Stimulated activated CD4-positive, alpha-beta T cell treated with anti-CD3 and anti-CD28 coated beads, TNF-alpha, amount 100 ng/mL, for 4 hours (primary cell): ENCODE results near the gene CMC2.

Experiments used
- DNase-seq, 3 experiments: peaks; one replicate each; pipeline ENCODE4 v3.0.0-alpha.2; 2020; ENCODE audit warnings: low read depth in 3 of 3

Gene CMC2

DNA sequence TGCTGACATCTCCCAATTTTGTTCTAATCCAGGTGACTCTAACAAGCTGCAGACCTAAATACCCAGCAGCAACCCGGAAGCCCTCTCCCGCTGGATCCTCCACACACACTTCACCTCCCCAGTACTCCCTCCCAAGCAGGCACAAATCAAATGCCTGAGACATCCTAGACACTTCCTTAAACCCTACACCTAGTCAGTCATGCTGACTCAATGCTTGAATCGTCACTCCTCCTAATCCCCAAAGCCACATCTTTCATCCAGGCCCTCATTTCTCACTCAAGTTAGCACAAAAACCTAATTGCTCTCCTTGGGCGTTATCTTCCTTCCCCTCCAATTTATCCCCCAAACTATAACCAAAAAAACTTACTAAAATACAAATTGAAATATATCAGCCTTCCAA lies 32.7 kb downstream of the CMC2 start:
- no peak for DNase-seq

DNA sequence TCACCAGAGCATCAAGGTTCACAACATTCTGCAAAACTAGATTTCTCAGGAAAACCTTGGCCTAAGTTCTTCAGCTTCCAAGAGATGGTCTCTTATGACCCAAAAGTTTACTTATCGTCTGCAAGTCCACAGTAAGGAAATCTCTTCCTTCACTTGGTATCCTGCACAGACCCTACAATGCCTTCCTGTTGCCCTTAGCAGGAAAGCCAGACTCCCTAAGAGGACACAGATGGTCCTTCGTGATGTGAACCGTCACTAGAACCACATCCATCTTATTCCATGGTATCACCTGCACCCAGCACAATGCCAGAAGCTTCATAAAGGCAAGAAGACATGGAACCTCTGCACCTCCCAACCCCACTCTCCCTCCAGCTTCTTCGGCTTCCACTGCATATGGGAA lies 34.1 kb downstream of the CMC2 start:
- no peak for DNase-seq

DNA sequence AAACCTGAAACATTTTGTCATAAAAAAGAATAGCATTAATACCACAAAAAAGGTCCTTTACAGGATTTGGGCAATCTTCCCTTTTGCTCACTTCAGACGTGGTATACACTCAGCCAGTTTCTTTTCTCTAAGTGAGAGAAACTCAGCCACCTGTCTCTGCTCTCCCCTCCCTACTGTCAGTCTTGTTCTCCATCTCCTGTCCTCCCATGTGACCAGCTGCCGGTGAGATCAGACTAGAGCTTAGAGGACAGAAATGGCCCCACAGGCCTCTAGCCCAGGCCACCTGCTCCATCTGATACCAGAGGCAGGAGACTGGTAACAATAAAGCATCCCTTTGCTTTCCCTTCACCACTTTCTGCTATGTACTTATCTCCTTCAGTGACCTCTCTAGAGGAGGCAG lies 34.9 kb downstream of the CMC2 start:
- DNase-seq, result no peak

DNA sequence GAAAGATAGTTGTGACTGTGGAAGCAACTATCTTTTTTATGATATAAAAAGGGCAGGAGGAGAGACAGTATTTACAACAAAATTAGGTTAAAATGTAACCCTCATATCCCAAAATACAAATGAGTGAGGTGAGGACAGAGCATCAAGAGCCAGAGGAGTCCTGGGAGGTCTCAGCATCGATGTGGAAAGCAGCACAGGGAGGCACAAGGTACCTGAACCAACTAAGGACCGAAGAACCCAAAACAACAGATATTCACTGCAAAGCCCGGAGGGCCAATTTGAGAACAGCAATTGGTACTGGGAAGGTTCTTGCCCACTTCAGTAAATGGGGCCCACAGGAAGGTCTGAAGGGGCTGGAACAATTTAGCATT lies 37.6 kb downstream of the CMC2 start:
- no peak for DNase-seq

DNA sequence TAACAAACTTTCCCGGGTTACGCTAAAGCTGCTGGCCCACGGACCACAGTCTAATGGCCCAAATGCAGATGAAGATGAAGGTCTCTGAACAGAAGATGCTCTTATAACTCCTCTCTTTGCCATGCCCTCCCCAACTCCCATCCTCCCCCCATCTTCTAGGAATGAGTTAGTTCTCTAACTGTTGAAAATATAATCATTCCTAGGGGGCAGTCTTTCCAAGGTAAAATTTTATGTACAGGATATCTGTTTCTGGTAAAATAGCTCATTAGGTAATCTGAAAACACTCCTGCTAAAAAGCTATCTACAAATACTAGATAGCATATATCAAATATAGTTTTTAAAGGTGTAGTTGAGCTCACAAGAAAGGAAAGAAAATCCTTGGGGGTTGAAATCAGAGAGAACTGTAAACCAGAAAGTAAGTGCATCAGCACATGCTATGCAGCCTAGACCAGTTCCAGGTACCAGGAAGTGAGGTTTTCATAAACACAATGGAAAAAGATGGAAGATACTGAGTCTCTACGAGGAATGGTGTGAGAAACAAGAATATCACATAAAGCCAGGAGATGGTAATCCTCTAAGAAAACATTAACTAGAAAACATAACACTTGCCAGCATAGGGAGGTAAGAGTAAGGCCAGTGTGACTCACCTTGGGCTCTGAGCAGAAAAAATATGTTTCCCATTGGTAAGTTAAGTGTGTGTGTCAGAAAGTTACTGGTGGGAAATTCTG lies 38.1 kb downstream of the CMC2 start:
- DNase-seq, result no peak

DNA sequence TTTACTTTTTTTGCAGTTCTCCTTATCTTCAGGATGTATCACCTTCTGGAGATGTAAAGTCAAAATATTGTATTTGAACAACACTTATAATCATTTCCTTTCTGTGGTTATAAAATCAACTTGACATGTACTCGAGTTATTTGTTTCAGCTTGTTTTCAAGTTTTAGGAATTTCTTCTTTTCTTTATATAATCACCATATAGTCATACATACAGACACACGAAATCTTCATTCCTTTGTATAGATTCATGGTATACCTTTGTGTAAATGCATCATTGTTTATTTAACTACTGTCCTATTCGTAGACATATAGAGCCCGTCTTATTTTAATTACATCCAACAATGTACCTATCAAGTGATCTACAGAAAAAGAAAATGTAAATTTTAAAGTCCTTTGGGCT lies 40.1 kb downstream of the CMC2 start:
- DNase-seq, result no peak

DNA sequence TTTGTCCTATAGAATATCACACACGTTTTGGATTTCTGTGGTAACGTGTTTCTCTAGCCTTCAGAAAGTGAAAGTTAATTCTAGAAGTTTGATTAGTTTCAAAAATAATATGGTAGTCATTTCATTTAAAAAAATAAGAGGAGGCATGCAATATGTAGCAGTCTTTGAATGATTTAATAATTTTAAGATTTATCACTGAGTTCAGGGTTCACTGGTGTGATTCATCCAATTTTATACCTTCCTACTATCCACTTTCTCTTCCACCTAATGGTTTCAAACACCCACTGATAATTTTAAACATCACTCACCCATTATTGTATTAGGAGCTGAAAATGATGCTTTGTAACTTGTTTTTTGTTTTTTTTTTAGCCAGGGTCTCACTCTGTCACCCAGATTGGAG lies 42.3 kb downstream of the CMC2 start:
- no peak for DNase-seq

DNA sequence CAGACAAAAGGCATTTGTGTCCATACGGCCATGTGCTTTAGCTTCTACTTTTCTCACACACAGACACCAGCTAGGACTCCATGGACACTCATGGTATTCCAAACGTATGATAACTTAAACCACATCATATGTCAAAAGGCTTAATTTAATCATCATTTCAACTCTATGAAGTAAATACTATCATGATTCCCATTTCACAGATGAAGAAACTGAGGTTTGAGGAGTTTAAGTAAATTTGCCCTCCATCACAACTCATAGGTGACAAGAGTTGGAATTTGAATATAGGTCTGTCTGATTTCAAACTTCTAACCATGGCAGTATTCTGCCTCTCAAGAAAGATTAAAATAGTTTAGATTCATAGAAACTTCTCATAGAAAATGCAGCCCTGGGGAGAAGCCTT lies 43.8 kb downstream of the CMC2 start:
- no peak for DNase-seq

DNA sequence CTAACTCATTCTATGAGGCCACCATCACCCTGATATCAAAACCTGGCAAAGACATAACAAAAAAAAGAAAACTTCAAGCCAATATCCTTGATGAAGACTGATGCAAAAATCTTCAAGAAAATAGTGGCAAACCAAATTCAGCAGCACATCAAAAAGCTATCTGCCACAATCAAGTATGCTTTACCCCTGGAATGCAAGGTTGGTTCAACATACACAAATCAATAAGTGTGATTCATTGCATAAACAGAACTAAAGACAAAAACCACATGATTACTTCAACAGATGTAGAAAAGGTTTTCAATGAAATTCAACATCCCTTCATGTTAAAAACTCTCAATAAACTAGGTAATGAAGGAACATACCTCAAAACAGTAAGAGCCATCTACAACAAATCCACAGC lies 48.4 kb downstream of the CMC2 start:
- no peak for DNase-seq

DNA sequence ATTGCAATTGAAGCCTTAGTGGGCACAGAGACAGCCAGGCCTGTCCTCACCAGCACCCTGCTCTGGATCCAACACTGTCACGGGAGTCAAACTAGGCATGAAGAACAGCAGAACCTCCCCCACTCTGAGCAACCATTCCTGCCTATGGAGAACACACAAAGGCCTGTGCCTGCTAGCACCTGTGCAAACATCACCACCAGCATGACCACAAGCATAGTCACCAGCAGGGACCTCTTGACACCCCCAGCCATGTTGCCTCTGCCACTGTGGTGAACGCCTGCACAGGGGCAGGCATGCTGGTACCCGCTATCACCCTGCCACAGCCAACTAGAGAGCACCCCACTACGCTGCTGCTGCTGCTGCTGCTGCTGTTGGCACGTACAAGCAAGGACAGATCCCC lies 51.7 kb downstream of the CMC2 start:
- DNase-seq, result no peak

DNA sequence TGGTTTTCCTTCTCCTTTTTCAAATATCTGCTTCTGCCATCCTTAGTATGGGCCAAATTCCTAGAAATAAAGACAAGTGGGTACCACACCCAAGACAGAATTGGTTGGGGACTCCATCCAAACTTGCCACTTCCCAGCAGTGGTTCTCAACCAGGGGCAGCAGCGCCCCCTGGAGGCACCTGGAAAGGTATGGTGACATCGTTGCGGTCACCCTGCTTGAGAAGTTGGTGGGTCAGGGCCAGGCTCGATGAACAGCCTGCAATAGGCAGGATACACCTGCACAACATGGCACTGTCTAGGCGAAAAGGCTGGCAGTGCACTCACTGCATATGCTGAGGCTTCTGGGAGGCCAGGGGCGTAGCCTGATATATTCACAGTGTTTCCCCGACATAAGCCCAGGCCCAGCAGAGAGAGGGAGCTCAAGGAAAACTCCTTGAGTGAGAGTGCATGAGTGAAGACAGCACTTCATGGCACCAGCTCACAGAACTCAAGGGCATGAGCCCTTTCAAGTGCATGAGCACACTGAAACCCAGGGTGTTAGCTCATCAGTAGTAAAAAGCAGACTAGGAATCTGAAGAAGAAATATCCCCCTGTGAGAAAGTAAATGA lies 57.7 kb downstream of the CMC2 start:
- DNase-seq, result no peak

DNA sequence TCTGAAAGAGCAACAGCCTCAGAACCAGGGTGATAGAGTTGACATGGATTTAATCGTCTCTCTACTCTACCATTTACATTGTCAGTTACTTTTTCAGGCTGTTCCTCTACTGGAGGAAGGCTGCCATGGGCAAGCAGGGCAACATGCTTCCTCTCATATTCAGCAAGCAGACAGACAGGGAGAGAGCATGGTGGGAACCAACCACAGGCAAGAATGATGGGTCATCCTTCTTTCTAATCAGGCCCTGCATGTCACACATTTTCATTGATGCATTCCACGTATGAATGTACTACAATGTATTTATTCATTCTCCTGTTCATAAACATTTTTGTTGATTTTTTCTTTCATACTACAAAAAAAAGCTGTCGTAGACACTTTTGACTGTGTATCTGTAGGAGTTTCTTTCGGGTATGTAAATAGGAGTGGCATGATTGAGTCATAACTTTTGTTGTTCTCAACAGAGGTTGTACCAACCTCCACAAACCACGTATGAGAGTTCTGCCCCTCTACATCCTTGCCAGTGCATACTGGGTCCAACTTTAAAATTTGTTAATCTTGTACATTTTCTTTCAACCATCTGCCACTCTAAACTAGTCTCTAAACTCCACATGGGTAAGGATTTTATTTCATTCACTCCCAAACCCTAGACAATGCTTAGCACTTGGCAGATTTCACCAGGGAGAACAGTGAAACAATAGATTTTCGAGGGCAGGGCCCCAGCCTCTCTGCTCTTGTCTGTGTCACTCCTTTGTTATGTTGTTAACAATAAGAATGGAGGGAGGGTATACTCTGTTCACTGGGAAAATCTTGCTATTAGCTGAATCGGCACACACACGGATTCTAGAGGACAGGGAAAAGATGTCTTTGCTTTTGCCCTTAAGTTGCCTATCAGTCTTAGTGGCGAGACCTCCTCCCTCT lies 58.7 kb downstream of the CMC2 start:
- DNase-seq, result no peak

DNA sequence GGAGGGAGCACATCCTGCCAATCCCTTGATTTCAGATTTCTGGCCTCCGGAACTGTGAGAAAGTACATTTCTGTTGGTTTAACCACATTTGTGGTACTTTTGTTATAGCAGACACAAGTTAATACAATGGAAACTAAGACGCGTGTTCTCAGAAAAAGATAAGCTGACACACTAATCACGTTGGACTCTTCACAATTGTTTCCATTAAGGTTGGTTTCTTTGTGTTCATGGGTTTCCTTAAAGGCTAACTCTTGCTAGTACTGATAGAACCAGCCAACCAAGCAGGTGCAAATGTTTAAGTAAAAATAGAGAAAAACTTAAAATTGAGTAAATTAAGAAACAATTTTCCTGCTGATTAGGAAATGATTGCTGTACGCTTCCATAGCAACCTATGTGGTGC lies 59.4 kb downstream of the CMC2 start:
- no peak for DNase-seq

DNA sequence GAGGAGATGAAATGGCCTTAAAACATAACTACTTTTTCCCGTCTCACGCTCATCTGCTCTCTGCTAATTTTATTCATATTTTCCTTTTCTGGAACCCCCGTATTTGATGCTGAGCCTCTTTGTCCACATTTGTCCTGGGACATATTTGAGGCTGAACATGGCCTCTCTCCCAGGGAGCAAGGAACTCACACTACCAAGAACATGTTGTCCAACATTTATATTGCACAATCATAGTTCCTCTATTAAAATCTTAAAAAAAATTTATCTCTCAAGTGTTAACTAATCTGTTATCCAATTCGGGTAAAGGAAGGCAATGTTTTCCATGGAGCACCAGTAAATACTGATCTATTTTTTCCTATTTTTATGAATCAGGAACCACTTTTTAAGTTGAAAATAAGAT lies 60.2 kb downstream of the CMC2 start:
- DNase-seq, result no peak

DNA sequence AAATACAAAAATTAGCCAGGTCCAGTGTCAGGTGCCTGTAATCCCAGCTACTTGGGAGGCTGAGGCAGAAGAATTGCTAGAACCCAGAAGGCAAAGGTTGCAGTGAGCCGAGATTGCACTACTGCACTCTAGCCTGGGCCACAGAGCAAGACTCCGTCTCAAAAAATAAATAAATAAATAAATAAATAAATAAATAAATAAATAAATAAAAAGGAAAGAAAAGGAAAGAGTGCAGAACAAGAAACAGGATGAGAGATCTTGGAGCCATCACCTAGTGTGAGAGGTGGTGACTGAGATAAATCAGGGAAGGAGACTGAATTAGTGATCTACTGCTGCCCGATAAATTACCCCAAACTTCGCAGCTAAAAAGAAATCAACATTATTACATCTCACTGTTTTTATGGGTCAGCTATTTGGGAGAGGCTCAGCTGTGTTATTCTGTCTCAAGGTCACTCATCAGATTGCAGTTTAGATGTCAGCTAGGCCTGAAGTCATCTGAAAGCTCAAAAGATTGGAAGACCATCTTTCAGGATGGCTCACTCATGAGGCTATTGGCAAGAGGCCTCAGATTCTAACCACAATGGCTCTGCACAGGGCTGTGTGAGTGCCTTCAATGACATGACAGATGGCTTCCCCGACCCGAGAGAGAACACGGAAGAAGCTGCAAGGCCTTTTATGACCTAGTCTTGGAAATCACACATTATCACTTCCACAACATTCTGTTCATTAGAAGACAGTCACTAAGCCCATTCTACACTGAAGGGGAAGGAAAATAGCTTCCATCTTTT lies 66.4 kb downstream of the CMC2 start:
- no peak for DNase-seq

DNA sequence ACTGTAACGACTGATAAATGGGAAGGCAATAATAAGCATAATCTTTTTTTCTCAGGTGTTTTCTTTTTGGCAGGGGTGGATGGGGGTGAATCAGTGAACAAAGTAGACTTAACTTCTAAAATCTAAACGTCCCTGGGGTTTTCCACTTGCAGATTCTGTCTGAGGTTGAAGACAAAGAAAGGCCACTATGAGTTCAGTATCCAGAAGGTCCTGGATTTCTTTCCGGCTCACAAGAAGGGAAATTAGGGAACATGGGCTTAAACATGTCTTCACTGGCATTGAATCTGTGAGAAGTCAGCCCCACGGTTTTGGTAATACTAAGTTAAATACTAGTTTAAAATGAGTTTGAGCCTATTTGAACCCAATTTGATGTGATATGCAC lies 67.8 kb downstream of the CMC2 start:
- no peak for DNase-seq

DNA sequence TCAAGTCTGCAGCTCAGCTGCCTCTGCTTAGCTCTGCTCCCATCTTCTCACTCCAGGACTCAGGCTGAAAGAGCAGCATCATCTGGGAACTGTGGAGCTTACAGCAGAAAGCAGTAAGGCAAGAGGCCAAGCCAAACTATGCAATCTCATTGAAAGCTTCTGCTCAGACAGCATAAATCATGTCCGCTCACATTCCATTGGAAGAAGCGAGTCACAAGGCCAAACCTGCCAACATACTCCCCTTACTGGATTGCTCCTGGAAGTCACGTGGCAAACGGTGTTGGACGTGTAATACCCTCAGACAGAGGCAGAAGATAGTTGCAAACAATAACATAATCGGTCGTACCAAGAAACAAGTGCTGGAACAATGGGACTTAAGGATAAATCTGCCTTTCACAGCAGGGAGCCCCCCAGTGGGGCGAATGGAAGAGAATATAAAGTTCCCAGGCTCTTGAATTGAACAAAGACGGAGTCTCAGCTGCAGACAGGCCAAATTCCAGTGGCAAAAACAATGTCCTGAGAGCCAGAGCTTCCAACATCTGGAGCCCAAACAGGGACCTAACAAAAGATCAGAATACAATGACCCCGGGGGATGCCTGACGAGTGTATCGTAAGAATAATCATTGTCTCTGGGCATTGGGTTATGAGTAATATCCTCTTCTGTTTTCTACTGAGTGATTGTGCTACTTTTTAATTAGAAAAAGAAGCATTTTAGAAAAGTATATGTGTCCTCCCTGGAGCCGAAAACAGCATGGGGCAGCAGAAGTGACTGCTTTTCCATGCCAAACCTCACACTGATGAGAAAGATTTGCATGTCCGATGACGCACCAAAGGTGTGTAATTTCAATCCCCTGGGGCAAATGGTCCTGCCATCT lies 68.4 kb downstream of the CMC2 start:
- DNase-seq, result no peak

DNA sequence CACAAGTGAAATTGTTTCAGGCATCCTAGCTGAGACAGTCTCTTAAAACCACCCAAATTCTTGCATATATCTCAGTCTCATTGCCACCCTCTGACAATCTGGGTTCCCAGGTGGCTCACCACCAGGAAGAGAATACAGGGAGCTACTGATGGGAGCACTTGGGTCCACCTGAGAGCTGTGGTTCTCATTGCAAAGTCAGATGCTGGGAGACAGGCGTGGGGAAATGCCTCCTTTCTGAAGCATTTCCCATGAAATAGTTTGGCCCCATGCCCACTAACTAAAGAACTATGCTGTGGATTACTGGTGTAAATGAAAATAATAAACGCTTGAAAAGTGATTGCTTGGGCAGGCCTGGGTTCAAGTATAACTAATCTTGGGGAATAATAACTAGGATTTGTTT lies 70.3 kb downstream of the CMC2 start:
- no peak for DNase-seq

DNA sequence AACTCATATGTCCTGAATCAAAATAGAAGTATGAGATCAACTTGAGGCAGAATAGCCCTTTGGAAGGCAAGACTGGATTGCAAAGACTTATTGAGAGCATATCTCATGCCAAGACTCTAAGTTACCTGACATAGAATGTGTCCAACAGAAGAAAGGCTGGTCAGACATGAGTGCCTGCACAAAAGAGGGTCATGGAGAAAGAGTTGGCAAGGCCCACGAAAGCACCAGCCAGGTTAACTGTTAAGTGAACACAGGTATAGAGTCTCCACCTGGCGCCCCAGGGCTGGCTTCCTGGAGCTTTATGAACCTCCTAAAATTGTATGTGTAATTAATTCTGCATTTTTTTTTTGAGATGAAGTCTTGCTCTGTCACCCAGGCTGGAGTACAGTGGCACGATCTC lies 71.0 kb downstream of the CMC2 start:
- DNase-seq, result no peak

DNA sequence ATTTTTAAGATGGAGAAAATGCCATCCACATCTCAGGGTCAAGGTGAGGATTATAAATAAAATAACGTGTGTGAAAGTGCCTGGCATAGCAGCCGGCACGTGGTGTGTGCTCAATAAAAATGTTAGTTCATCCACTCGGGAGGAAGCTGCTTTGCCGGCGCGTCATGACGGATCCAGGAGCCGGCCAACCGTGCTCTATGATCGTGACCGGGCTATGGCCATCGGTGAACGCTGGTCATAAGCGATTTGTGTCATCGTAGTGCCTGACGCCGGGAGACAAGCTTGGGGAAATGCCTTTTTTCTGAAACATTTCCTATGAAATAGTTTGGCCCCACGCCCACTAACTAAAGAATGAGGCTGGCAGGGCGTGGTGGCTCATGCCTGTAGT lies 74.0 kb downstream of the CMC2 start:
- DNase-seq, result no peak
